ENCODE data around the gene DGKD.

Gene DGKD

GRCh38 chr2:233408366-233409285, 54.3 kb downstream of the DGKD start:
- H3K27me3 ChIP-seq, result no peaks in the 10 kb centered on the region
- H3K27ac ChIP-seq, result peak overlapping the region; percentile 3
- H3K36me3 ChIP-seq, result peaks cover 40% of the 10 kb centered on the region
- no peaks in the 10 kb centered on the region for H3K9me3 ChIP-seq
- H3K4me3 ChIP-seq (ENCODE audit: low read depth in 1 of 2, low read length in 1 of 2), result no peak overlapping the region
- no peaks in the 10 kb centered on the region for H3K4me1 ChIP-seq (ENCODE audit: control insufficient read depth in 1 of 2, insufficient read depth in 1 of 2, low read depth in 1 of 2, low read length in 1 of 2)
- no peak for TF ChIP-seq CTCF (IDR thresholded peaks at IDR 0.05)

- Histone ChIP-seq H3K9me3 (no peaks in the 10 kb centered on the region), H3K27ac (peak overlapping the region; percentile 3), H3K4me1 (ENCODE audit: control insufficient read depth in 1 of 2, insufficient read depth in 1 of 2, low read depth in 1 of 2, low read length in 1 of 2) (no peaks in the 10 kb centered on the region), H3K27me3 (no peaks in the 10 kb centered on the region), H3K36me3 (peaks cover 37% of the 10 kb centered on the region), H3K4me3 (ENCODE audit: low read depth in 1 of 2, low read length in 1 of 2) (no peak overlapping the region)
- no peak for TF ChIP-seq CTCF (IDR thresholded peaks at IDR 0.05)
These were observed 55.1 kb downstream of the DGKD start for GRCh38 chr2:233409286-233409991.

GRCh38 chr2:233410196-233410760, 56.0 kb downstream of the DGKD start:
- no peak overlapping the region for H3K4me3 ChIP-seq (ENCODE audit: low read depth in 1 of 2, low read length in 1 of 2)
- no peaks in the 10 kb centered on the region for H3K4me1 ChIP-seq (ENCODE audit: control insufficient read depth in 1 of 2, insufficient read depth in 1 of 2, low read depth in 1 of 2, low read length in 1 of 2)
- no peaks in the 10 kb centered on the region for H3K27me3 ChIP-seq
- no peak overlapping the region for H3K27ac ChIP-seq
- no peaks in the 10 kb centered on the region for H3K9me3 ChIP-seq
- peaks cover 40% of the 10 kb centered on the region for H3K36me3 ChIP-seq
- TF ChIP-seq CTCF (IDR thresholded peaks at IDR 0.05), result no peak

- no peak for TF ChIP-seq CTCF (IDR thresholded peaks at IDR 0.05)
- Histone ChIP-seq H3K4me3 (ENCODE audit: low read depth in 1 of 2, low read length in 1 of 2) (no peak overlapping the region), H3K27ac (no peak overlapping the region), H3K27me3 (no peaks in the 10 kb centered on the region), H3K4me1 (ENCODE audit: control insufficient read depth in 1 of 2, insufficient read depth in 1 of 2, low read depth in 1 of 2, low read length in 1 of 2) (no peaks in the 10 kb centered on the region), H3K36me3 (peaks cover 42% of the 10 kb centered on the region), H3K9me3 (no peaks in the 10 kb centered on the region)
These were observed 56.9 kb downstream of the DGKD start for GRCh38 chr2:233411162-233411561.

- Histone ChIP-seq H3K4me3 (ENCODE audit: low read depth in 1 of 2, low read length in 1 of 2) (no peak overlapping the region), H3K36me3 (peaks cover 44% of the 10 kb centered on the region), H3K4me1 (ENCODE audit: control insufficient read depth in 1 of 2, insufficient read depth in 1 of 2, low read depth in 1 of 2, low read length in 1 of 2) (no peaks in the 10 kb centered on the region), H3K9me3 (no peaks in the 10 kb centered on the region), H3K27me3 (no peaks in the 10 kb centered on the region), H3K27ac (no peak overlapping the region)
- no peak for TF ChIP-seq CTCF (IDR thresholded peaks at IDR 0.05)
These were observed 58.1 kb downstream of the DGKD start for GRCh38 chr2:233412405-233412804.
